ENCODE results near the gene PDPK1. TPM values are rescaled to one million over a fixed set of nuclear protein-coding genes. Genes with fewer than 3 reads are reported as not detected.

The PDPK1 gene
- total and polyA plus RNA-seq, 2 of the 4 experiments (the other 2 are of a cell fraction) = 10.6 to 27.3 TPM

DNA sequence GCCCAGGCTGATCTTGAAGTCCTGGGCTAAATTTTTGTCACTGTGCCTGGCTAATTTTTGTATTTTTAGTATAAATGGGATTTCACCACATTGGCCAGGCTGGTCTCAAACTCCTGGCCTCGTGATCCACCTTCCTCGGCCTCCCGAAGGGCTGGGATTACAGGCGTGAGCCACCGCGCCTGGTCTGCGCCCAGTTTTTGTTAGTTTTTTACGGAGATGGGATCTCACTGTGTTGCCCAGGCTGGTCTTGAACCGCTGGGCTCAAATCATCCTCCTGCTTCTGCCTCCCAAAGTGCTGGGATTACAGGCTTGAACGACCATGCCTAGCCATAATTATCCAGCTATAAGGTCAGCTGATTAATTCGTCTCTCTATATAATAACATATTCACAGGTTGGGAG is 3.9 kb upstream of the PDPK1 start:
- H3K4ac ChIP-seq (ENCODE audit: low read depth, low read length) = no peak overlapping the region
- no peak overlapping the region for H2BK5ac ChIP-seq (ENCODE audit: low read depth, low read length, poor library complexity, severe bottlenecking)
- ChIA-PET POLR2A (ENCODE audit: unreplicated experiment) (no interaction called here), CTCF (no interaction called here)
- H2BK120ac ChIP-seq (ENCODE audit: low read depth, low read length) = no peak overlapping the region
- peaks cover 12% of the 10 kb centered on the region; the same call in 1 of the 2 replicates for H3K9me1 ChIP-seq (ENCODE audit: insufficient read depth, low read length)
- BruUV-seq (replicated peaks) = no TSS peak
- peaks cover 12% of the 10 kb centered on the region; the same call in 1 of the 2 replicates for H3K36me3 ChIP-seq (ENCODE audit: control insufficient read depth, insufficient read depth, low read length)
- DNase-seq (no peak), ATAC-seq (ENCODE audit: low read depth) (no peak)
- no peak overlapping the region; the same call in 1 of the 2 replicates for H2BK20ac ChIP-seq (ENCODE audit: low read depth, low read length)
- H3K27ac ChIP-seq (ENCODE audit: insufficient read depth, low read length) = no peak overlapping the region
- H3K56ac ChIP-seq (ENCODE audit: extremely low read depth, insufficient read depth, low read length) = no peak overlapping the region
- no peaks in the 10 kb centered on the region for H3K27me3 ChIP-seq (ENCODE audit: control insufficient read depth, insufficient read depth, low read length)
- no peak overlapping the region for H3K4me2 ChIP-seq (ENCODE audit: low read depth, low read length)
- 100% methylated on average over 5 of the region's 11 CpGs; no CpG with 5 or more reads in 1 of the 2 experiments for WGBS, 2 experiments (ENCODE audit: extremely low coverage in 2 of 2, insufficient read length in 1 of 2)
- no peak overlapping the region for H4K5ac ChIP-seq (ENCODE audit: low read depth, low read length)
- no peak overlapping the region for H2AFZ ChIP-seq (replicated peaks; ENCODE audit: low read length, poor library complexity)
- TF ChIP-seq SMC3 (IDR thresholded peaks at IDR 0.05; ENCODE audit: low read depth, low read length) (no peak), CEBPB (IDR thresholded peaks at IDR 0.05; ENCODE audit: low read depth, low read length) (no peak), BHLHE40 (IDR thresholded peaks at IDR 0.05; ENCODE audit: low read depth, low read length) (no peak), MAZ (IDR thresholded peaks at IDR 0.05; ENCODE audit: borderline replicate concordance, low read depth, low read length) (no peak), RFX5 (IDR thresholded peaks at IDR 0.05; ENCODE audit: low read depth, low read length) (no peak), MAFK (IDR thresholded peaks at IDR 0.05; ENCODE audit: low read depth, low read length) (no peak), POLR2A (IDR thresholded peaks at IDR 0.05; ENCODE audit: low read depth, low read length) (no peak), RCOR1 (IDR thresholded peaks at IDR 0.05; ENCODE audit: insufficient replicate concordance, low read length) (no peak), MXI1 (IDR thresholded peaks at IDR 0.05; ENCODE audit: borderline replicate concordance, low read depth, low read length) (no peak), USF2 (IDR thresholded peaks at IDR 0.05; ENCODE audit: low read depth, low read length) (no peak), CTCF (conservative IDR thresholded peaks at IDR 0.05; ENCODE audit: low read depth, low read length) (no peak), RAD21 (IDR thresholded peaks at IDR 0.05; ENCODE audit: low read length) (no peak)
- TF ChIP-seq, protein P1, sequence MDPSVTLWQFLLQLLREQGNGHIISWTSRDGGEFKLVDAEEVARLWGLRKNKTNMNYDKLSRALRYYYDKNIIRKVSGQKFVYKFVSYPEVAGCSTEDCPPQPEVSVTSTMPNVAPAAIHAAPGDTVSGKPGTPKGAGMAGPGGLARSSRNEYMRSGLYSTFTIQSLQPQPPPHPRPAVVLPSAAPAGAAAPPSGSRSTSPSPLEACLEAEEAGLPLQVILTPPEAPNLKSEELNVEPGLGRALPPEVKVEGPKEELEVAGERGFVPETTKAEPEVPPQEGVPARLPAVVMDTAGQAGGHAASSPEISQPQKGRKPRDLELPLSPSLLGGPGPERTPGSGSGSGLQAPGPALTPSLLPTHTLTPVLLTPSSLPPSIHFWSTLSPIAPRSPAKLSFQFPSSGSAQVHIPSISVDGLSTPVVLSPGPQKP (IDR thresholded peaks at IDR 0.05; ENCODE audit: borderline replicate concordance, low read depth, low read length) = no peak
- dilution Hi-C loops (cut with HindIII; ENCODE audit: low sequenced_read_pairs, unreplicated experiment) = no loop called here
- H3K79me1 ChIP-seq (ENCODE audit: low read depth in 1 of 2, low read length in 2 of 2) = peaks cover 0 to 19% of the 10 kb centered on the region in 2 experiments; a peak in 1 of 4 replicates
- H4K91ac ChIP-seq (ENCODE audit: insufficient read depth, low read depth, low read length) = no peak overlapping the region
- peaks cover 5% of the 10 kb centered on the region; the same call in 1 of the 2 replicates for H4K20me1 ChIP-seq (ENCODE audit: insufficient read depth, low read length)
- H3K18ac ChIP-seq (ENCODE audit: low read depth, low read length) = no peak overlapping the region
- H2AK9ac ChIP-seq (replicated peaks; ENCODE audit: low read depth, low read length, poor library complexity) = no peak overlapping the region
- no peak overlapping the region for H3K9ac ChIP-seq (ENCODE audit: low read depth, low read length)
- peaks cover 18% of the 10 kb centered on the region for H3K4me1 ChIP-seq (ENCODE audit: control insufficient read depth, insufficient read depth, low read length)
- no peaks in the 10 kb centered on the region for H3K9me3 ChIP-seq (ENCODE audit: control insufficient read depth, insufficient read depth, low read length)
- no peak overlapping the region for H2AK5ac ChIP-seq (ENCODE audit: low read depth, low read length)
- in situ Hi-C loops (cut with MboI; ENCODE audit: low sequenced_read_pairs) = no loop called here
- H3K14ac ChIP-seq (replicated peaks; ENCODE audit: low read depth, low read length) = no peak overlapping the region
- intact Hi-C loops (cut with micrococcal nuclease) = no loop called here
- H4K8ac ChIP-seq (ENCODE audit: low read depth in 2 of 2, low read length in 2 of 2) = no peak overlapping the region; a peak in 1 of 4 replicates
- H2BK15ac ChIP-seq (ENCODE audit: low read depth, low read length) = no peak overlapping the region
- no peak overlapping the region for H3K23ac ChIP-seq (ENCODE audit: low read depth, low read length)
- no peak overlapping the region for H3K4me3 ChIP-seq (ENCODE audit: insufficient read depth, low read depth, low read length)

Data from IMR-90 (cell line).